HS-27A (cell line): ENCODE measurements around the gene REC8.
A peak's percentile ranks its signal among the peaks of the same experiment; 100 is the strongest.

Experiments used
- DNase-seq: peaks from one replicate; pipeline ENCODE4 v3.0.0-alpha.2; 2012; ENCODE audit warnings: low read depth, missing footprints

The REC8 gene

GRCh38 chr14:24171422-24172260, at the start of gene REC8:
REC8 (plus strand) TSS chr14:24172080; CDS start chr14:24172553, 473 bp downstream.
- no peak for DNase-seq

- DNase-seq, result no peak
Observed at GRCh38 chr14:24122416-24122815, 49.5 kb upstream of the REC8 start.

- no peak for DNase-seq
Observed at GRCh38 chr14:24122898-24123297, 49.0 kb upstream of the REC8 start.

- no peak for DNase-seq
Observed at GRCh38 chr14:24123424-24124417, 48.2 kb upstream of the REC8 start.

- DNase-seq, result no peak
Observed at GRCh38 chr14:24126939-24127338, 44.9 kb upstream of the REC8 start.

- DNase-seq, result no peak
Observed at GRCh38 chr14:24127673-24128072, 44.2 kb upstream of the REC8 start.

- DNase-seq, result no peak
Observed at GRCh38 chr14:24129410-24129998, 42.4 kb upstream of the REC8 start.

GRCh38 chr14:24130380-24130716, 41.5 kb upstream of the REC8 start, which contains the start of gene FITM1:
FITM1 (plus strand) TSS chr14:24130659; CDS start chr14:24131564, 905 bp downstream.
- DNase-seq, result no peak

GRCh38 chr14:24130717-24131548, 40.9 kb upstream of the REC8 start:
- DNase-seq, result no peak

GRCh38 chr14:24131549-24131966, 40.3 kb upstream of the REC8 start:
- DNase-seq, result no peak

GRCh38 chr14:24132061-24132685, 39.7 kb upstream of the REC8 start:
- no peak for DNase-seq

- DNase-seq, result no peak
Observed at GRCh38 chr14:24132976-24133375, 38.9 kb upstream of the REC8 start.

GRCh38 chr14:24133735-24134134, 38.1 kb upstream of the REC8 start:
- DNase-seq, result no peak

- no peak for DNase-seq
Observed at GRCh38 chr14:24135584-24135833, 36.4 kb upstream of the REC8 start.

- peak; percentile 63 for DNase-seq
Observed at GRCh38 chr14:24135834-24136683, 35.8 kb upstream of the REC8 start, which contains the start of gene PSME1. PSME1 (plus strand) TSS chr14:24136194; CDS start chr14:24136263, 69 bp downstream.

- DNase-seq, result no peak
Observed at GRCh38 chr14:24136684-24137528, 35.0 kb upstream of the REC8 start.

- DNase-seq, result no peak
Observed at GRCh38 chr14:24137529-24138395, 34.1 kb upstream of the REC8 start.
